SH-SY5Y (cell line): ENCODE data around the gene MPZL1.

Experiments used
- GATA2 ChIP-seq: IDR thresholded peaks from 2 replicates; pipeline ENCODE4 v1.6.1; 2011; ENCODE audit warnings: mild to moderate bottlenecking, low read depth, low read length
- GATA3 ChIP-seq: IDR thresholded peaks from 2 replicates; pipeline ENCODE4 v1.6.1; 2011; ENCODE audit warnings: low read depth, mild to moderate bottlenecking, low read length, moderate library complexity

MPZL1 gene

DNA sequence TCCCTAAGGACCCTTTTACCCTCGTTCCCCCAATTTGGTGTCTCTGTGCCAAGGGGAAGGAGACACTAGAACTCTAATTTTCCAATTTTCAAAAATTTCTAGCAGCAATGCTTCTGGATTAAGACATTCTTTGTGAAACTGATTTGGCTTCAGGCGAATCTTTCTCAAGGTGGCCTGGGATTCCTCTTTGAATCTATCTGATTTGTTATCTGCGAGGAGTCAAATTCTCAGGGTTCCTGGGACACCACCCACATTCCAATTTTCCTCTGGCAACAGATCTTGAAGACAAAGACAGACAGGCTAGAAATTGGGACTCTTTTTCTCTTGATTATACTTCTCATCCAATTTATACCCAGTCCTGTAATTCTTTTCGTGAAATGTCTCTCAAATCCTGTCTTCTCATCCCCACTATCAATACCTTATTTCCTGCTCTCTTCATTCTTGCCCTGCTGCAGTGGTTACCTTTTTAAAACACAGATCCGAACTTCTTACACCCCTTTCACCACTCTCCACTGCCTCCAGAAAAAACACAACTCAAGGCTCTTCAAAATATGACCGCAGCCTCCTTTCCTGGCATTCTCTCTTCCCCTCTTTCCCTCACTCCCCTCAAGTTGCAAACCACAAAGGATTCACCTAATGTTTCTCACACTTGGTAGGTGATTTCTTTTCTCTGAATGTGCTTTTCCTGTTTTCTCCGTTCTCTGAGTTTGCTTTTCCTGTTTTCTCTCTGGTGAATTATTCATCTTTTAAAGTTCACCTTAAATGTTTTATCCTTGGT is 2.7 kb upstream of the MPZL1 start:
- no peak for TF ChIP-seq GATA2
- TF ChIP-seq GATA3 = no peak

DNA sequence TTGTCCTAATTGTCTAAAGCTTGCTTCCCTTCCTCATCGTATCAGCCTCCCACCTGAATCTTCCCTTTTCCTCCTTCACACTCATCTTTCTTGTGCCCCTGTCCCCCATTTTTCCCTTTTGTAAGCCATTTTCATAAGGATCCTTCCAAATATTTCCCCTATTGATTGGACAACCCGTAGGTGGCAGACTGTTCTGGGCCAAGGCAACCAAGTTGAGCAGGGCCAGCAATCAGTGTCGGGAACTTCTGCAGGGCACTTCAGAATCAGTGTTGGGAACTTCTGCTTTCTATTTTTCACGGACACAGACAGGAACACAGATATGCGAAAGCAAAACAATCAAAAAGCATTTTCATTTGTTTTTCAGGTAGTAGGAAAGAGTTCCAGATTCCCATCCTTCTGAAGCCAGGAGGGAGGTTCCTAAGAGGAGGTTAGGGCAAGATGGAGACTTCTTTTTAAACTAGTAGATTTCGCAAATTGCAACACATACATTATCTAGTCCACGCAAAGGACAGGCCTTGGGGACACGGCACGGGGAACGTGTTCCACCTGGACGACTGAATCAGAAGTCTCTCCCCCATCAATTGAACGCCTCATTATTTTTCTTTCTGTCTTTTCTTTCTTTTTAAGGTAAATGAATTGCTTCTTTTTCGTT is 691 bp upstream of the MPZL1 start:
- TF ChIP-seq GATA2 (no peak), GATA3 (no peak)

DNA sequence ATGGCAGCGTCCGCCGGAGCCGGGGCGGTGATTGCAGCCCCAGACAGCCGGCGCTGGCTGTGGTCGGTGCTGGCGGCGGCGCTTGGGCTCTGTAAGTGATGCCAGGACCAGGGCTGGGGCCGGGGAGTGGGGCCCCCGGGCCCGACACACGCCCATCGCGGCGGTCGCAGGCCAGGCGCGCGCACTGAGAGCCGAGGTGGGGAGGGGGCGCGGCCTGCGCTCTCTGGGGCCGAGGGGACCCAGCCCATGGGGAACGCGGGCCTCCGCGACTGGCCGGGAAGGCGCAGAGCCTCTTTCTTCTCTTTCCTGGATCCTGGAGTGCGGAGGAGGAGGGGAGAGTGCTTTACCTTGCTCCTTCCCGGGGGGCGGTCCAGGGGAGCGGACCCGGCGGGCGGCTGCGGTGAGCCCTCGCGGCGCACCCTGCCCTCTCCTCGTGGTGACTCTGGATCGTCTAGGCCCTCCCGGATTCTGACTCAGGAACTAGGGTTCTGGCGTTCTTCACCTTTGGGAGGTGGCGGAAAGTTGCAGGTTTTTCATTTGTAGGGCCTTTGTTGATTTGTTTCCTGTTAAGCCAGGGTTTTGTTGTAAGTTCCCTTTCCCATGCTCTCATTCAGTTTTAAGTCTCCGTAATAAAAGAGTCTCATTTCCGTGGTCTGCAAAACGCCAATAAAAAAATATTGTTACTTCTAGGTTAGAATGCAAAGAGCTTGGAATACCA is 529 bp downstream of the MPZL1 start:
- TF ChIP-seq GATA3 = no peak
- TF ChIP-seq GATA2 = no peak

DNA sequence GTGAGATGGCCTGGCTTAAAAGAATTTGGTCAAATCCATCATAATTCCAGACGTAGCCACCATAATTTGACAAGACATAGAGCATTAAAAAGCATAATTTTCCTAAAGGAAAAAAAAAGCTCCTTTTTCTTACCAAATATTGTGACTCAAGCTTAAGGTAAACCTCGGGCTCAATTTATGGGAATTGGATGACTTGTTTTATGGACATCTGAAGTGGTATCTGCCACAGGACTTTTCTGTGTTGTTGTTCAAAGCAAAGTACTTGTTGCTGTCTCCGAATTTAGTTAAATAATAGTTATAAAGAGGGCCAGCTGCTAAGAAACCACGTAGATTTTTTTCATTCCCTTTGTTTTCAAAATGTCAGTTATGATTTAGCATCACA is 1.1 kb downstream of the MPZL1 start:
- TF ChIP-seq GATA2 (no peak), GATA3 (no peak)

DNA sequence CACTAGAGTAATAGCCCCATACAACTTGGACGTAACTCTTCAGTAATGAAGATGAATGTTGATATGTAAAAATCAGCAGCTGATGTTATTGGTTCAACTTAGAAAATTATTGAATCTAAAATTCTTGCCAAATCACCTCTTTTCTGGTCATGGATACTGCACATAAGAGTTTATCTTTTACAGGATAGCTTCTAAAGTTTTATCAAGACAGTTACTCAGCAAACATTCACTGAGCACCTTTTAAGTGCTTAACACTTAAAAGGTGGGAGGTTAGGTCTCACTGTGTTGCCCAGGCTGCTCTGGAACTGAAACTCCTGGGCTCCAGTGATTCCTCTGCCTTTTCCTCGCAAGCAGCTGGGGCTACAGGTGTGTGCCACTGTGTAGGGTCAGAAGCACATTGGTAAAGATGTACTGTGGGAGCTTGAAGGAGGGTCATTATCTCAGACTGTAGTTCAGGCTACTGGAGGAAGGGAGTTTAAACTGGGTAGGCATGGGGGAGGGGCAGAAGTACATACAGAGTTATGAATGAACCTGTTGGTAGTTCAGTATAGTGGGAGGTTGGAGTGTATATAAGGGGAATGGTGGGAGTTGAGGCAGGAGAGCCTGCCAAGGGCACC is 2.0 kb downstream of the MPZL1 start:
- TF ChIP-seq GATA3 (no peak), GATA2 (no peak)

DNA sequence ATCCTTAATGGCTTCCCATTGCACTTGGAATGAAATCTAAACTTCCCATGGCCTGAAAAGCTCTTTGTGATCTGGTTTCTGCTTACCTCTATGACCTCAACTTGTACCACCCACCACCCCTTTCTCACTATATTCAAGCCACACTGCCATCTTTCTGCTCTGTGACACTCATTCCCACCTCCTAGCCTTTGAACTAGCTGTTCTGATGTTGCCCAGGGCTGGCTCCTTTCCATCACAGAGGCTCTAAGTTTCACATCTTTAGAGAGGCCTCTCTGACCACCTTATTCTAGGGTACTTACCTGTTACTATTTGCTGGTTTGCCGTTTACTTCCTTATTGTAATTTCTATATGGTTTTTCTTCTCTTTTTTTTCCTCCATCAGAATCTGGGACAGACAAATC is 4.2 kb downstream of the MPZL1 start:
- no peak for TF ChIP-seq GATA3
- TF ChIP-seq GATA2 = no peak

DNA sequence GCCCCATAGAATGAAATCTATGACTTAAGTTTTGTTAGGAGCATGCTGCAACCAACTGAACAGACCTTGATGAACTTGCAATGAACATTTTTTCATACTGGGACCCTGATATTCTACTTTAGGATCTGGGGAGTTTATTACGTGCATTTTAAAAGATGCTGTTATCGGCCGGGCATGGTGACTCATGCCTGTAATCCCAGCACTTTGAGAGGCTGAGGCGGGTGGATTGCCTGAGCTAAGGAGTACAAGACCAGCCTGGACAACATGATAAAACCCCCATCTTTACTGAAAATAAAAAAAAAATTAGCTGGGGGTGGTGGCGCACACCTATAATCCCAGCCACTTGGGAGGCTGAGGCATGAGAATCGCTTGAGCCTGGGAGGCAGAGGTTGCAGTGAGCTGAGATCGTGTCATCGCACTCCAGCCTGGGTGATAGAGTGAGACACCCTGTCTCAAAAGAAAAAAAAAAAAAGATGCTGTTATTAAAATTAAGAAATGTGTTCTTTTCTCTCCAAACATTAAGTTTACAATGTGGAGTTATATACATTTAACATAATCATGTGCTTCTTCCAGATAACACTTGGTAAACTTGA is 7.1 kb downstream of the MPZL1 start:
- TF ChIP-seq GATA2 (no peak), GATA3 (no peak)

DNA sequence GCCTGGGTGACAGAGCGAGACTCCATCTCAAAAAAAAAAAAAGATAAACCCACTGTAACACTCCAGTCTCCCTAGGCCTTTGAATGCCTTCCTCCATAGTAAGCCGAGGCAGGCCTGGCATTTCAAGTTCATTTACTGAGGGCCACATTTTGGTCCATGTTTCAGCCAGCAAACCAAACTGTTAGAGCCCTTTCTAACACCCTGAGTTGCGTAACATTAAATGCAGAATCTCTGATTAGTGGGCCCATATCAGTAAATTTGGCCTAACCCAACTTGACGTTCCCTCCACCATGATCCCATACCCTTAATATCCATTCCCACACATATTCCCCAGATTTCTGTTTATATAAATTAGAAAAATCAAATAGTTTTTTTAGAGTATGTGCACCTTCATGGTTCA is 12.4 kb downstream of the MPZL1 start:
- no peak for TF ChIP-seq GATA3
- TF ChIP-seq GATA2 = no peak

DNA sequence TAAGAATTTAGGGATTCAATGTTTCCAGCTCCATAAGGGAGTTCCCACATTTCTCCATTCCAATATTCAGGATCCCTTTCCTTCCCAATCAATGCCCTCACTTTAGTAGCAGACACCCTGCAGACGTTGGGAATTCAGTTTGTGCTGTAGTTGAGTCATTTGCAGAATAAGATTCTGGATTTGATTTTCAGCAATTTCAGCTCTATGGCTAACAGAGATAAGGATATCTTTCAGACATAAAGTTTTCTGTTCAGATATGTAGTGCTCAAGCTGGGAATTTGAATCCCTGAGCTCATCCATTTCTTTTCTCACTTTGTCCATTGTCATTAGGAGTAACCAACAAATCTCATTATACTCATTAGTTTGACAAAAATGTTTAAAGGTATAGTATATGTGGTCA is 13.1 kb downstream of the MPZL1 start:
- TF ChIP-seq GATA2 (no peak), GATA3 (no peak)

DNA sequence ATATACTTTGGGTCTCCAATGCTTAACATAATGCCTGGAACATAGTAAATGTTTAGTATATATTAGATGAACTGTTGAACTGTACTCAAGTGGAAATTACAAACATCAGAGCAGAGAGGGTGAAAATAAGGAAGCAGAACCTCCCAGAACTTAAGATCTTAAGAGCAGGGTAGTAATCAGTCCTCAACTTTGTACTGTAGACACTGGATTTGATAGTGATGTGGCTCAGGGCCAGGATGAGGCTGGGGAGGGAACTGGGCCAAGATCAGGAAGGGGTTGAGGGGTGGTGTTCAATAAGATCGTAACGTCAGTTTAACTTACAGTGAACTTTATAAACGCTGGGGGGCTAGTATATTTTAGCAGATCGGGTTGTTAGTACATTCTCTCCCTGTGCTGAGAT is 15.4 kb downstream of the MPZL1 start:
- TF ChIP-seq GATA2 = no peak
- no peak for TF ChIP-seq GATA3

DNA sequence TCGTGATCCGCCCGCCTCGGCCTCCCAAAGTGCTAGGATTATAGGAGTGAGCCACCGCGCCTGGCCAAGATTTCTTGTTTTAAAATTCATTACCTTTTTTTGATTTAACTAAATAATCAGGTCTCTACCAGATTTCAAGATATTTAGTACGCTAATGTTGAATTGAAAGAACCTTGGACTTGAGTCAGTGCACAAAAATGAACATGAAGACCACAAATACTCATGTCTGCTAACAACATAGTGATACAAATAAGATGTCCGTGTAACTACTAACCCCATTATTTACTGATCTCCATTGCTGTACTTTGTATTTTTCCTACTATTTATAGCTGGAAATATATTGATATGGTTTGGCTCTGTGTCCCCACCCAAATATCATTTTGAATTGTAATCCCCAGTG is 16.4 kb downstream of the MPZL1 start:
- TF ChIP-seq GATA3 (no peak), GATA2 (no peak)

DNA sequence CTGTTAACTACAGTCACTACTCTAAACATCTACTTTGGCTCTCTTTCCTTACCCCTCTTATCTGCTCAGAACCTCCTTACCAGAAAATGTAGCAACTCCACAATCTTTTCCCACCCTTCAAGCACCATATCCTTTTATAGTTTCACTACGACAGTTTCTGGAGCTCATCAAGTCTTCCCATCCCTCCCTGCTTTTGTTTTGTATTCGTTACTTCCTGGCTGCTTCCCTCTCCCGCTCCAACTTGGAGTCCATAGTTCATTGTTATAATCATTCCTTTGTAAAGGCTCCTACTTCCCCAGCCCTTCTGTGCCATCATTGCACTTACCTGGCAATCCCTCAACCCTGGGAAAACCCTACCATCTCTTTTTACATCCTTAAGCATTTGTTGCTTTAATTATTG is 18.0 kb downstream of the MPZL1 start:
- TF ChIP-seq GATA2 (no peak), GATA3 (no peak)

DNA sequence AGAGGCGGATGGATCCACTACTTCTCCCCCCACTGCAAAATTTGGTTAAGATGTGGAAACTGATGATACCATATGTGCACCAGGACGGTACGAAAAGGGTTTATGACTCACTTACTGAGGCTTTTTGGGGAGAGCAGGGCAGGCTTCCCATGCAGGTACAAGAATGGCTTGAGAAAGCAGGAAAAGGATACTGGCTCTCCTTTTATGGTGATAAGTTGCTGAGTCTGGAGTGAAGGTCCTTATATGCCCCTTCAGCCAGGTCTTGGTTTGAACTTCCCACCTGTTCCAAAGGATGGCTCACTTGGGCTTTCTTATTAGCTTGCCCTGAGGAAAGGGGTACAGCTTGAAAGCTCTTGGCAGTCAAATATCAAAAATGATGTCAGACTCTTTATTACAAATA is 23.1 kb downstream of the MPZL1 start:
- TF ChIP-seq GATA3 (no peak), GATA2 (no peak)
